MM.1S (cell line): Measurements from ENCODE around the gene EPX.

ENCODE experiments used
- EZH2 ChIP-seq: fragments of 300-600 bp; sonication (generic); optimal IDR thresholded peaks from 2 replicates; pipeline ENCODE3; 2017; ENCODE audit warnings: low read depth, mild to moderate bottlenecking, antibody characterized with exemption, low read length, mixed read lengths
- TF ChIP-seq, protein P1 (sequence below): fragments of 300-600 bp; sonication (generic); IDR thresholded peaks from 2 replicates; pipeline ENCODE4 v1.5.1; 2016; ENCODE audit warnings: antibody characterized with exemption, low read length, mixed read lengths

DNA sequence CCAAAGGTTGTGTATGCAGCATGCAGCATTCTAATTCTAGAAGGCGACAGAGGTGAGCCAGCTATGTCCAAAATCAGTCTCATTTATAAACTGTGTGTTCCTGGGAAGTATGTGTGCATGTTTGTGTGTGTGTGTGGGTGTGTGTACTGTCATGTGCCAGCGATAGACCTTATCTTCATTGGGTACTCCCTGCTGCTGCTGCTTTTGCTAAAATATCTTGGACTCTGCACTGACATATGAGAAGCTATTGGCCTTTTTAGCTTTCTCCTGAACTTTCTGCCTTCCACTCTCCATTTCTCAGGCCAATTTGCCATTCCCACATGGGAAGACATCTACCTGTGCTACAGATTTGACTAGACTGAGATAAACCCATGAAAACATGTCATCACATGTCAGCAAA is 43.9 kb downstream of the EPX start:
- TF ChIP-seq, protein P1, sequence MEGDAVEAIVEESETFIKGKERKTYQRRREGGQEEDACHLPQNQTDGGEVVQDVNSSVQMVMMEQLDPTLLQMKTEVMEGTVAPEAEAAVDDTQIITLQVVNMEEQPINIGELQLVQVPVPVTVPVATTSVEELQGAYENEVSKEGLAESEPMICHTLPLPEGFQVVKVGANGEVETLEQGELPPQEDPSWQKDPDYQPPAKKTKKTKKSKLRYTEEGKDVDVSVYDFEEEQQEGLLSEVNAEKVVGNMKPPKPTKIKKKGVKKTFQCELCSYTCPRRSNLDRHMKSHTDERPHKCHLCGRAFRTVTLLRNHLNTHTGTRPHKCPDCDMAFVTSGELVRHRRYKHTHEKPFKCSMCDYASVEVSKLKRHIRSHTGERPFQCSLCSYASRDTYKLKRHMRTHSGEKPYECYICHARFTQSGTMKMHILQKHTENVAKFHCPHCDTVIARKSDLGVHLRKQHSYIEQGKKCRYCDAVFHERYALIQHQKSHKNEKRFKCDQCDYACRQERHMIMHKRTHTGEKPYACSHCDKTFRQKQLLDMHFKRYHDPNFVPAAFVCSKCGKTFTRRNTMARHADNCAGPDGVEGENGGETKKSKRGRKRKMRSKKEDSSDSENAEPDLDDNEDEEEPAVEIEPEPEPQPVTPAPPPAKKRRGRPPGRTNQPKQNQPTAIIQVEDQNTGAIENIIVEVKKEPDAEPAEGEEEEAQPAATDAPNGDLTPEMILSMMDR: no peak
- no peak for TF ChIP-seq EZH2
